ENCODE data around the gene NLRC5. TPM values are rescaled to one million over a fixed set of nuclear protein-coding genes. Genes with fewer than 3 reads are reported as not detected.
A peak's percentile ranks its signal among the peaks of the same experiment; 100 is the strongest.

Gene NLRC5
- total RNA-seq, 2 experiments from 2014 or later, result 142 to 151 TPM

DNA sequence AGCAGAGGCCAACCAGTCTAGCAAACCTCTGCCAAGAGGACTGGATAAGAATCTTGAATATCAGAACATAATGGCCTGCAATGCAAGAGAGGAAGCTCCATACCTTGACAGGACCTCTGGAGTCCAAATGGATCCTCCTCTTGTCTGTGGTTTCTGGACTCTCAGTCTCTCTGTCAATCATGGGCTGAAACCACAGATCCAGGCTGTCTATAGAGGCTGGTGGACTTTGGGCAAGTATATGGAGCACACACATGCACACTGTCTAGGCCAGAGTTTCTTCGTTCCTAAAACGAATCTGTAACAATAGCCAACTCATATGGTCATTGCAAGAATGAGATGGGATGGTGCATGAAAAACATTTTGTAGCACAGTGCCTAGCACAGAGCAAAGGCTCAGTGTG lies 37.7 kb downstream of the NLRC5 start:
- Mint-ChIP-seq H3K4me1 (peaks cover 74% of the 10 kb centered on the region), H3K4me3 (no peak overlapping the region), H3K27ac (peak overlapping the region; percentile 56), H3K27me3 (no peaks in the 10 kb centered on the region), H3K9me3 (no peaks in the 10 kb centered on the region), H3K36me3 (peaks cover 73% of the 10 kb centered on the region)
- DNase-seq, result no peak

- Mint-ChIP-seq H3K27ac (peak overlapping the region; percentile 36), H3K4me1 (peaks cover 66% of the 10 kb centered on the region), H3K4me3 (no peak overlapping the region), H3K36me3 (peaks cover 69% of the 10 kb centered on the region), H3K27me3 (no peaks in the 10 kb centered on the region), H3K9me3 (no peaks in the 10 kb centered on the region)
- DNase-seq, result no peak
These were observed 38.7 kb downstream of the NLRC5 start for GRCh38 chr16:57028086-57028485.

DNA sequence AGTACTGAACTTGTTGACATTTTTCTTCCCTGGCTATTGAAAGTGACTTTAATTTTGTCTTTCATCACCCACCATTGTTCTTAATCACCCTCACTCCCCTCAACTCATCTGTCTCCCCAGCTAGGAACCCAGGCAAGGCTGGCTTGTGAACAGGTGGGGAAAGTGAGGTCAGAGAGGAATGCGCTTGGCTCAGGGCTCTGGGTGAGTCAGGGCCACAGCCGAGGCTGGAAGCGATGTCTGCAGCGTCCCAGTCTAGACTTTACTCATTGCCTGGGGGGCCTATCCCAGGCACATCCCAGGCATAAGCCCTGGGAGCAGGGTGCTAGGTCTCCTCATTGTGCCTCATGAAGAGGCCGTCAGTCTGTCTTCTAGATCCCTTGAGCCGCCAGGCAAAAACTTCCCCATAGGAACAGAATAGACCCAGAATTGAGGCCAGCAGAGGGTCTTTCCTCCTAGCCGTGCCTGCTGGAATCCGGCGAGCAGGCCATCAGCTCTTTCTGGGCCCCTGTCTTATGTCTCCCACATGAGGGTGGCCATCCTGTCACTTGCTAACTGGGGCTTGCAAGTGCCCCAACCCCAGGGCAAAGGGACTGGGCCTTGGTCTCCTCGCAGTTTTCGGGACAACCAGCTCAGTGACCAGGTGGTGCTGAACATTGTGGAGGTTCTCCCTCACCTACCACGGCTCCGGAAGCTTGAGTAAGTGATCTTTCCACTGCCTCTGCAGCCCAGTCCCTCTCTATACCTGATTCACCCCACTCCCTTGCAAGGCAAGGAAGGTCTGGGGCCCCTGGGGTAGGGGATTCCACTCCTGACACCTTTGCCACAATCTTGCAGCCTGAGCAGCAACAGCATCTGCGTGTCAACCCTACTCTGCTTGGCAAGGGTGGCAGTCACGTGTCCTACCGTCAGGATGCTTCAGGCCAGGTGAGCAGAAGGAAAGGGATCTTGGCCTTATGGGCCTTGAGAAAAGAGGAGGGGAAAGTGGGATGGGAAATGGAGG lies 40.1 kb downstream of the NLRC5 start:
- H3K36me3 Mint-ChIP-seq, result peaks cover 72% of the 10 kb centered on the region
- H3K4me3 Mint-ChIP-seq, result no peak overlapping the region
- no peak overlapping the region for H3K27ac Mint-ChIP-seq
- no peak for DNase-seq
- no peaks in the 10 kb centered on the region for H3K27me3 Mint-ChIP-seq
- peaks cover 64% of the 10 kb centered on the region for H3K4me1 Mint-ChIP-seq
- H3K9me3 Mint-ChIP-seq, result no peaks in the 10 kb centered on the region

- Mint-ChIP-seq H3K4me1 (peaks cover 64% of the 10 kb centered on the region), H3K36me3 (peaks cover 77% of the 10 kb centered on the region), H3K27ac (no peak overlapping the region), H3K27me3 (no peaks in the 10 kb centered on the region), H3K4me3 (no peak overlapping the region), H3K9me3 (no peaks in the 10 kb centered on the region)
- DNase-seq, result no peak
These were observed 41.1 kb downstream of the NLRC5 start for GRCh38 chr16:57030346-57030902.

DNA sequence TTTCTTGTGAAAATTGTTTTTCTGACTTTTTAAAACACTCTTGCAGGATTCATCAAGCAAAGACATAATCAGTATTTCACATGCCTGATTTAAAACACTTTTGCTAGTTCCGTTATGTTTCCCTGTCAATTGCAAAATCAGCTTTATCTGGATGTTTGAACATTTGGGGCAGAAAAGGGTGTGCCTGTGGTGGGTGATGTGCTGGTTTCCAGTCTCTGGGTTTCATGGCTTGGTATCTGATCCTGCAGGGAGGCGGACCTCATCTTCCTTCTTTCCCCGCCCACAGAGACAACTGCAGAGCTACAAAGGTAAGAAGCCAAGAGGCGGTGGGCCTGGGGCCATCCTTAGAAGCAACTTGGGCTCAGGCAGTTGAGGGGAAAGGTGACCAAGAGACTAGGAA lies 41.8 kb downstream of the NLRC5 start:
- H3K9me3 Mint-ChIP-seq, result no peaks in the 10 kb centered on the region
- H3K36me3 Mint-ChIP-seq, result peaks cover 82% of the 10 kb centered on the region
- H3K27me3 Mint-ChIP-seq, result no peaks in the 10 kb centered on the region
- DNase-seq, result no peak
- no peak overlapping the region for H3K4me3 Mint-ChIP-seq
- H3K4me1 Mint-ChIP-seq, result peaks cover 69% of the 10 kb centered on the region
- H3K27ac Mint-ChIP-seq, result no peak overlapping the region

- no peak for DNase-seq
- H3K4me3 Mint-ChIP-seq, result no peak overlapping the region
- H3K36me3 Mint-ChIP-seq, result peaks cover 77% of the 10 kb centered on the region
- H3K27ac Mint-ChIP-seq, result no peak overlapping the region
- peaks cover 68% of the 10 kb centered on the region for H3K4me1 Mint-ChIP-seq
- no peaks in the 10 kb centered on the region for H3K27me3 Mint-ChIP-seq
- H3K9me3 Mint-ChIP-seq, result no peaks in the 10 kb centered on the region
These were observed 43.0 kb downstream of the NLRC5 start for GRCh38 chr16:57032346-57032745.

GRCh38 chr16:57032931-57033330 lies 43.6 kb downstream of the NLRC5 start:
- H3K36me3 Mint-ChIP-seq, result peaks cover 77% of the 10 kb centered on the region
- H3K9me3 Mint-ChIP-seq, result no peaks in the 10 kb centered on the region
- H3K4me1 Mint-ChIP-seq, result peaks cover 68% of the 10 kb centered on the region
- H3K4me3 Mint-ChIP-seq, result no peak overlapping the region
- DNase-seq, result no peak
- H3K27me3 Mint-ChIP-seq, result no peaks in the 10 kb centered on the region
- peak overlapping the region; percentile 43 for H3K27ac Mint-ChIP-seq

- DNase-seq, result no peak
- Mint-ChIP-seq H3K9me3 (no peaks in the 10 kb centered on the region), H3K36me3 (peaks cover 74% of the 10 kb centered on the region), H3K4me1 (peaks cover 73% of the 10 kb centered on the region), H3K4me3 (no peak overlapping the region), H3K27me3 (no peaks in the 10 kb centered on the region), H3K27ac (peak overlapping the region; percentile 84)
These were observed 47.0 kb downstream of the NLRC5 start for GRCh38 chr16:57036315-57036714.

GRCh38 chr16:57036945-57037344 lies 47.6 kb downstream of the NLRC5 start:
- peaks cover 67% of the 10 kb centered on the region for H3K36me3 Mint-ChIP-seq
- no peaks in the 10 kb centered on the region for H3K9me3 Mint-ChIP-seq
- DNase-seq, result no peak
- peaks cover 79% of the 10 kb centered on the region for H3K4me1 Mint-ChIP-seq
- no peak overlapping the region for H3K4me3 Mint-ChIP-seq
- no peaks in the 10 kb centered on the region for H3K27me3 Mint-ChIP-seq
- peak overlapping the region; percentile 84 for H3K27ac Mint-ChIP-seq

GRCh38 chr16:57038166-57038565 lies 48.8 kb downstream of the NLRC5 start:
- Mint-ChIP-seq H3K4me1 (peaks cover 88% of the 10 kb centered on the region), H3K9me3 (no peaks in the 10 kb centered on the region), H3K27me3 (no peaks in the 10 kb centered on the region), H3K4me3 (peak overlapping the region; percentile 37), H3K27ac (peak overlapping the region; percentile 84), H3K36me3 (peaks cover 68% of the 10 kb centered on the region)
- no peak for DNase-seq

DNA sequence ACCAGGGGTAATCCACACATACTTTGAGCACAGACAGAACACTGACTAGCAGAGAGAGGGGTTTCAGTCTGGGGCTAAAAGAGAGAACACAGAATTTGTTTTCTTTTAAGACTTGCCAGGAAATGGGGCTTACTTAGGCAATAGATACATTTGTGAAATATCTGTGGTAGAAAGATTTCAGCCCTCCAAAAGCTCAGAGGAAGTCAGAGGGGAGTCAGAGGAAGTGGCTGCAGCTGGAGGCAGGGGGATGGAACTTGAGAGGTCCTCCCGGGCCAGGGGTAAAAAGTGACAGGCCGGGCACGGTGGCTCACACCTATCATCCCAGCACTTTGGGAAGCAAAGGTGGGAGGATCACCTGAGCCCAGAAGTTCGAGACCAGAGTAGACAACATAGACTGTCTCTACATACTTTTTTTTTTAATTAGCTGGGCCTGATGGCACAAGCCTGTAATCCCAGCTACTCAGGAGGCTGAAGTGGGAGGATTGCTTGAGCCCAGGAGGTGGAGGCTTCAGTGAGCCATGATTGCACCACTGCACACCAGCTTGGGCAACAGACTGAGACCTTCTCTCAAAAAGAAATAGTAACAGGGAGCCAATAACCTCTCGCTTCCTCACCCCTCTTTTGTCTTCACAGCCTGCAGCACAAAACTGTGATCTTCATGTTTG lies 49.9 kb downstream of the NLRC5 start:
- no peaks in the 10 kb centered on the region for H3K27me3 Mint-ChIP-seq
- H3K4me1 Mint-ChIP-seq, result peaks cover 89% of the 10 kb centered on the region
- peak overlapping the region; percentile 96 for H3K27ac Mint-ChIP-seq
- H3K9me3 Mint-ChIP-seq, result no peaks in the 10 kb centered on the region
- peak overlapping the region; percentile 69 for H3K4me3 Mint-ChIP-seq
- H3K36me3 Mint-ChIP-seq, result peaks cover 71% of the 10 kb centered on the region
- peak; percentile 50 for DNase-seq

DNA sequence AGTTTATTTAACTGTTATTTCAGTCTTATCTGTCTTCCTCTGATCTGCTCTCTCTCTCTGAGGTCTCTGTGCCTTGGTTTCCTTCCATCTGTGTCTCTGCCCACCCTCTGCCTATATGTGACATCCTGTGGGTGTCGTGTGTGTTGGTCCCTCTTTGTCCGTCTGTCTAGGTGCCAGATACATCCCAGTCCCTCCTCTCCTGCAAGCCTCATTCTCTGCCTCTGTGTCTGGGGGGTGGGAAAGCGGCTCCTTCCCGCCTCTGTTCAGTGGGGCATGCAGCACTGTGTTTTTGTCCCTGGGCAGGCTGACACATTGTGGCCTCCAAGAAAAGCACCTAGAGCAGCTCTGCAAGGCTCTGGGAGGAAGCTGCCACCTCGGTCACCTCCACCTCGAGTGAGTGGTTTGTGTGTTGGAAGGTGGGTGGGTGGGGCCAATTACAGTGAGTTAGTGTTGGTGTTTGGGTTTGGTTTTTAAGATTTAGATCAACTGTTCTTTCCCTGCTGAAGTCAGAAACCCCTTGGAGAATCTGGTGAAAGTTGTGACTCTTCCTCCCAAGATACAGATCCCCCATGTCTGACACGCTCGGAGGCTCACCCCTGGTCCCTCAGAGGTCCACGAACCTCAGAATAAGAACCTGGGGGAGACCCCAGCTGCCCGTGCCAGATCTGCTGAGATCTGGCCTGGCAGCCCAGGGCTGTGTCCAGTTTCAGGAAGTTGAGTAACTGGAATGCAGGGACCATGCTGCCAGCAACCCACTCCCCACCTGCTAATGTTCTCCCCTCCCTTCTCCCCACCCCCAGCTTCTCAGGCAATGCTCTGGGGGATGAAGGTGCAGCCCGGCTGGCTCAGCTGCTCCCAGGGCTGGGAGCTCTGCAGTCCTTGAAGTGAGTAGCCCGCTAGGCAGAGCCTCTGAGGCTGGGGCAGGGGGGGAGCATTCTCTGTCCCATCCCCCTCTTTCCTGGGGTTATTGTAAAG lies 52.1 kb downstream of the NLRC5 start:
- H3K36me3 Mint-ChIP-seq, result peaks cover 61% of the 10 kb centered on the region
- no peaks in the 10 kb centered on the region for H3K27me3 Mint-ChIP-seq
- no peaks in the 10 kb centered on the region for H3K9me3 Mint-ChIP-seq
- peak; percentile 87 for DNase-seq
- peak overlapping the region; percentile 70 for H3K4me3 Mint-ChIP-seq
- peaks cover 85% of the 10 kb centered on the region for H3K4me1 Mint-ChIP-seq
- peak overlapping the region; percentile 96 for H3K27ac Mint-ChIP-seq

DNA sequence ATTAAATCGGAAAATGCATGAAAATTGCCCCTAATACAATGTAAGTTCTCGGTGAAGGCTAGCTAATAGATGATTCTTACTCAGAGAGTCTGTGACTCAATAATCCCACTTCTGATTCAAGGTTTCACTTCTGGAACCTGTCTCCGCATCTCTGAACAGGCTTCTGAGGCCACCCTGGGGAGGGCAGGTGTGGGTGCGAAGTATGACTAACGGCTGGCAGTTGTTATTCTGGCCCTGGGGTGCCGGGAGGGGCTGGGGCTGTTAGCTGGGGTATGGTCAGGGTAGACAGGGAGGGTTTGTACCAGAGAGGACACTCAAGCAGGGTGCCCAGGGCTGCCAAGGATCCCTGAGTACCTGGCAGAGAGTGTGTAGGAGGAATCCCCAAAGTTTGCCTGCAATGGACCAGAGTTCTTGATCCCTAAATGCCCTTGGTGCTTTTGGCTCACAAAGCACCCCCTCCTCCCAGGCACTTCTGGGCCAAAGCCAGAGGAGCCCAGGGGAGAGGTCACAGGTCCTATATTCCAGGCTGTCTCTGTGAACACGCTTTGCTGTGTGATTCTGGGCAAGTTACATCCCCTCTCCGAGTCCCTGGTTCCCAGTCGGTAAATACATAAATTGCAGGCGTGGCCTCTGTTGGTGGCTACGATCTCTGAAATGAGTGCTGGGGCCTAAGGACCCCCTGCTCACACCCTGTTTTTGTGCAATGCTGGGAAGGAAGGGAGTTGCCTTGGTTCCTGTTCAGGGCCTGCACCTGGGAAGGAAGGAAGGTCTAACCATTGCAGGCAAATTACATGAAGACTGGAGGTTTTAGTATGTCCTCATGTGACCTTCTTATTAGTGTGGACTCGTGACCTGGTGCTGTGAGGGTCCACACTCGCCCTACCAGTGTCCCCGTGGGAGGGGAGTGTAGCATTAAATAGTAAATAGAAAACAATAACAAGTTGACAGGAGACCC lies 53.1 kb downstream of the NLRC5 start:
- peak; percentile 90 for DNase-seq
- Mint-ChIP-seq H3K4me1 (peaks cover 80% of the 10 kb centered on the region), H3K27me3 (no peaks in the 10 kb centered on the region), H3K4me3 (peak overlapping the region; percentile 70), H3K9me3 (no peaks in the 10 kb centered on the region), H3K36me3 (peaks cover 58% of the 10 kb centered on the region), H3K27ac (peak overlapping the region; percentile 96)

All from activated naive CD8-positive, alpha-beta T cell treated with anti-CD3 and anti-CD28 coated beads for 36 hours (primary cell).